SU-DHL-6 (cell line): Measurements from ENCODE around the gene ITGB7.

ENCODE experiments used
- CTCF ChIP-seq: fragments of 200-600 bp; sonication (generic); IDR thresholded peaks from one replicate; pipeline ENCODE4 v1.5.1; 2017; ENCODE audit warnings: antibody characterized with exemption, mild to moderate bottlenecking, low read length, moderate library complexity; ENCODE audit not compliant: insufficient read depth, poor library complexity, severe bottlenecking
- EZH2phosphoT487 ChIP-seq: fragments of 200-600 bp; sonication (generic), shearing (Covaris generic); conservative IDR thresholded peaks from 2 replicates; pipeline ENCODE4 v1.6.1; 2018; ENCODE audit warnings: mild to moderate bottlenecking, antibody characterized with exemption, low read length, moderate library complexity, mixed read lengths

DNA sequence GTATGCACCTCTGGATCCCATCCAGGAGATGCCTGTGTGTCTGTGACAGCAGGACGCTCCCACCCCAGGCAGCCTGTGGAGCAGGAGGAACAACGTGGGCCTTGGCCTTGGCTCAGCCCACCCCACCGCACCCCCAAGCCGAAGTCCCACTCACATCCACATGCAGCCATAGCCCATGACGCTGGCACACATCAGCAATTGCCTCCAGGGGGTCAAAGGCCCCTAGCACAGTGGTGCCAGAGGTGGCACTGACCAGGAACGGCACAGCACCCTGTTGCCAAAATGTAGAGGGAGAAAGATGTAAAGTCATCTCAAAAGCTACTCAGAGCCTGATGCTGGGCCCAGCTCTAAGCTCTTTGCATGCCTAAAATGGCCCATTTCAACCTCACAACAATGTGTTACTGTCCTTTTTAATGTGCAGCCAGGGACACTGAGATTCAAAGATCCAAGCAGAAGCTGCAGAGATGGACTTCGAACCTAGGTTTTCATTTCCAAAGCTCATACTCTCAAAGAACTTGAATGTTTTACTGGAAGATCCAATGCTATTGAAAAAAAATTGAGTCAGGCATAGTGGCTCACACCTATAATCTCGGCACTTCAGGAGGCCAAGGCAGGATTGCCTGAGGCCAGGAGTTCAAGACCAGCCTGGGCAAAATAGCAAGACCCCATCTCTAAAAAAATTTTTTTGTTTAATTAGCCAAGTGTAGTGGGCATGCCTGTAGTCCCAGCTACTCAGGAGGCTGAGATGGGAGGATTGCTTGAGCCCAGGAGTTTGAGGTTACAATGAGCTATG, 45.7 kb downstream of the ITGB7 start:
- no peak for TF ChIP-seq CTCF
- TF ChIP-seq EZH2phosphoT487: no peak
